Measurements from ENCODE around the gene SYT15.

DNA sequence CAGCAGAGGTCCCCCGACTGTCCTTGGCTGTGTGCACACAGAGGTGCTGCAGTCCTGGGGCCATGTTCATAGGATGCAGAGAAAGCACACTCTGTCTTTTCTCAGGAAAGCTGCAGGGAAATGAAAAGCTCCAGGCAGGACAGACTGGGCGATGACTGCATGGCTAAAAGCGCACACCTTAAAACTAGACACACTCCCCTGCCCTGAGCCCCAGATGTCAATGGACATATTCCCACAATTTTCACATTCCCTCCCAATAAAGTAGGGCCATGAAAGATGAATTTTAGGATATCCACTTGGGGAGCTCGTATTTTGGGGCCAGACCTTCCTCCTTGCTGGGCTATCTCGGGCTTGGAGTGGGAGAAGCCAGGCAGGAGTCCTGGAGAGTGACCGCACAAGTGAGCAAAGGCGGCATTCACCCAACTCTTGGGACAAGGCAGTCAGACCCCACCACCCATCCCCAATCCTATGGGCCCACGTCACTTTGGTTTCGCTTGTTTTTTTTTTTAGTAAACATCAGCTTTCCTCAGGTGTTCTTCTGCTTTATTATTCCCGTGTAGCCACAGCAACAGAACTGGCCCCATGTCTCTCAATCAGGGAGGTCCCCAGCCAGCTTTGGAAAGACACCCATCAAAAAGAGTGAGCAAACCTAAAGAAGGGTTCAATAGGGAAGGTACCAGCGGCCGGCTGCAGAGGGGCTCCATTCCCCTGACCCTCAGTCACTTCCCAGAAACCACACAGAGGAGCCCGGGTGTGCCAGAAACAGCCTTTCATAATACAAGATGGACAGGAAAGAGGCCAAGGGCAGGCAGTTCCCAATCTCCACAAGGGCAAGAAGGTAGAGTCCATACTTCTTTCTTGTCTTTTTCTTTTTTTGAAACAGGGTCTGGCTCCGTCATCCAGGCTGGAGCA, 35.2 kb upstream of the SYT15 start:
- TF ChIP-seq, protein P1, sequence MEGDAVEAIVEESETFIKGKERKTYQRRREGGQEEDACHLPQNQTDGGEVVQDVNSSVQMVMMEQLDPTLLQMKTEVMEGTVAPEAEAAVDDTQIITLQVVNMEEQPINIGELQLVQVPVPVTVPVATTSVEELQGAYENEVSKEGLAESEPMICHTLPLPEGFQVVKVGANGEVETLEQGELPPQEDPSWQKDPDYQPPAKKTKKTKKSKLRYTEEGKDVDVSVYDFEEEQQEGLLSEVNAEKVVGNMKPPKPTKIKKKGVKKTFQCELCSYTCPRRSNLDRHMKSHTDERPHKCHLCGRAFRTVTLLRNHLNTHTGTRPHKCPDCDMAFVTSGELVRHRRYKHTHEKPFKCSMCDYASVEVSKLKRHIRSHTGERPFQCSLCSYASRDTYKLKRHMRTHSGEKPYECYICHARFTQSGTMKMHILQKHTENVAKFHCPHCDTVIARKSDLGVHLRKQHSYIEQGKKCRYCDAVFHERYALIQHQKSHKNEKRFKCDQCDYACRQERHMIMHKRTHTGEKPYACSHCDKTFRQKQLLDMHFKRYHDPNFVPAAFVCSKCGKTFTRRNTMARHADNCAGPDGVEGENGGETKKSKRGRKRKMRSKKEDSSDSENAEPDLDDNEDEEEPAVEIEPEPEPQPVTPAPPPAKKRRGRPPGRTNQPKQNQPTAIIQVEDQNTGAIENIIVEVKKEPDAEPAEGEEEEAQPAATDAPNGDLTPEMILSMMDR (conservative IDR thresholded peaks at IDR 0.05): no peak
- no peak for TF ChIP-seq ZFX (IDR thresholded peaks at IDR 0.05)
